Measurements from ENCODE around the gene BICD1.
A peak's percentile ranks its signal among the peaks of the same experiment; 100 is the strongest.

BICD1 gene

GRCh38 chr12:32284561-32284960 lies 177.9 kb downstream of the BICD1 start:
- no peak for DNase-seq (ENCODE audit: low spot score)

DNA sequence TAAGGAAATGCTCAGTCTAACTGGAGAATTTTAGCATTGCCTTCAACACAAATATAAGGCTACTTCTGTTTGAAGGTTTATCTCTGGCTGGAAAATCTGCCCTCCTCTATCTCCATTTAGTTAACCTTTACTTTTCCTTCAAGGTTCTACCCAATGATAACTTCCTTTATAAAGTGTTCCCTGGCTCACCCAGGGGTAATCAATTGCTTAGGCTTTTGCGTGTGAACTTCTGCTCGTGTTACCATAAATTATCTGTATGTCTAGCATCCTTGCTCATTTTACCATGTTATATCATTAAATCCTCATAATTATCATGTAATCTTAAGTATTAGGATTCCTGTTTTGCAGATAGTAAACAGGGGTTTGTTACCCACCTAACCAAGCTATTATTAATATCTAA lies 178.4 kb downstream of the BICD1 start:
- no peak for DNase-seq (ENCODE audit: low spot score)

GRCh38 chr12:32285489-32285888 lies 178.8 kb downstream of the BICD1 start:
- DNase-seq (ENCODE audit: low spot score): no peak

GRCh38 chr12:32290411-32290810 lies 183.8 kb downstream of the BICD1 start:
- no peak for DNase-seq (ENCODE audit: low spot score)

- no peak for DNase-seq (ENCODE audit: low spot score)
Measured at GRCh38 chr12:32292151-32292550, 185.5 kb downstream of the BICD1 start.

GRCh38 chr12:32293808-32294419 lies 187.3 kb downstream of the BICD1 start:
- DNase-seq (ENCODE audit: low spot score): no peak

DNA sequence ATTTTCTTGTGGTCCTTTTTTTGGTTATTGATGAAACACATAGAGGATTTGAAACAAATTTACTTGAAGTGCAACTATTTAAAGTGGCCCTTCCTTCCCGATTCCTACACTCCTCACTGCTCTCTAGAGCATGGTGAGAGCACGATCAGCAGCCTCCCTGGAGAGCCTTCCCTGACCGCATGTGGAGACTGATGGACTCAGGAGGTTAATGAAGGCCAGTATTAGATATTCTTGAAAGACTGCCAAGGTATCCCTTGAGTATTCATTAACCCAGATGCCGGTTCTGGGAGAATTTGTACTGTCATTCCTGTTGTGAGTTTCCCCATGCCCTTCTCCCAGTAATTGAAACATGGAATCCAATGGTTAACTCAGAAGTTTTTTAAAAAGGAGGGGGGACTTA lies 189.9 kb downstream of the BICD1 start:
- no peak for DNase-seq (ENCODE audit: low spot score)

GRCh38 chr12:32298917-32299316 lies 192.3 kb downstream of the BICD1 start:
- no peak for DNase-seq (ENCODE audit: low spot score)

DNA sequence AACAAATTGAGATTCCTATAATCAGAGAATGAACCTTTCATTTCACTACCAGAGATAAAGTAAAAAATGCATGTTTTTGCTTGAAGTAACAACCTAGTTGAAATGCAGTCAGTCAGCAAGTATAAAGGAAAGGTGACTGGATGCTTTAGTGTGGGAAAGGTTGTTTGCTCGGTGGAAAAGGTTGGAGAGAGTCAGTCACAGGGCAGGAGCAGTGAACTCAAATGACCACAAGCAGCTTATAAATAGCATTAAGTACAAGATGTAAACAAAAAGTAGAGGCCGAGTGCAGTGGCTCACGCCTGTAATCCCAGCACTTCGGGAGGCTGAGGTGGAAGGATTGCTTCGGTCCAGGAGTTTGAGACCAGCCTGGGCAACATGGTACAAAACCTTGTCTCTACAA lies 194.6 kb downstream of the BICD1 start:
- no peak for DNase-seq (ENCODE audit: low spot score)

- peak; percentile 64 for DNase-seq (ENCODE audit: low spot score)
Measured at GRCh38 chr12:32302218-32303173, 195.8 kb downstream of the BICD1 start.

DNA sequence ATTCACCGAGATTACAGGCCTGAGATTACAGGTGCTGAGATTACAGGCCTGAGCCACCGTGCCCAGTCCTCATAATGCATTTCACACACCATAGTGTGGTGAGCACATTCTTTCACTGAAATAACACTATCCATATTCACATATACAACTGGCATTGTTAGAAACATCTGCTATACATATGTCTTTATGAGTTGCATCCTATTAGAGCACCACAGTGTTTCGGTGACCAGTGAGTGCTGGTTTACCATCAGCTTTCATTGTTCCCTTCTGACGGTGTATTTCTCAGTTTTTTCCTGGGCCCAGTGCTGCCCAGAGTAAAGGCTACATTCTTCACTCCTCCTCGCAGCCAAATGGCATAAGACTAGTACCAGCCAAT lies 196.5 kb downstream of the BICD1 start:
- no peak for DNase-seq (ENCODE audit: low spot score)

DNA sequence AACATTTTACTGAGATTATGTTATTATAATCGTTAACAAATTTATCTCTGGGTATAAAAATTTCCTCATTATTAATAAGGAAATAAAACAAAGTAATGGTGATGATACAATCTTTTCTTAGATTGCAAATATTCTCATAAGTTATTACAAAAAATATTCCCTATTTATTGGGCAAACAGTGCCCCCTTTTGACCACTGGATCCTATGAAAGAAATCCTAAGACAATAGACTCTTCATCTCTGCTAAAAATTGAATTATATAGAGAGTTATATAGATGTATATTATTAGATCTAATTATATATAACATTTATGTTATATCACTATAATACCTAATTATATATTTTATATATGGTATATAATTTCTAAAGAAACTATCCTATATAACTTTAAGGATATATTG lies 198.5 kb downstream of the BICD1 start:
- DNase-seq (ENCODE audit: low spot score): no peak

GRCh38 chr12:32307326-32307725 lies 200.7 kb downstream of the BICD1 start:
- no peak for DNase-seq (ENCODE audit: low spot score)

GRCh38 chr12:32309811-32310736 lies 203.4 kb downstream of the BICD1 start:
- no peak for DNase-seq (ENCODE audit: low spot score)

DNA sequence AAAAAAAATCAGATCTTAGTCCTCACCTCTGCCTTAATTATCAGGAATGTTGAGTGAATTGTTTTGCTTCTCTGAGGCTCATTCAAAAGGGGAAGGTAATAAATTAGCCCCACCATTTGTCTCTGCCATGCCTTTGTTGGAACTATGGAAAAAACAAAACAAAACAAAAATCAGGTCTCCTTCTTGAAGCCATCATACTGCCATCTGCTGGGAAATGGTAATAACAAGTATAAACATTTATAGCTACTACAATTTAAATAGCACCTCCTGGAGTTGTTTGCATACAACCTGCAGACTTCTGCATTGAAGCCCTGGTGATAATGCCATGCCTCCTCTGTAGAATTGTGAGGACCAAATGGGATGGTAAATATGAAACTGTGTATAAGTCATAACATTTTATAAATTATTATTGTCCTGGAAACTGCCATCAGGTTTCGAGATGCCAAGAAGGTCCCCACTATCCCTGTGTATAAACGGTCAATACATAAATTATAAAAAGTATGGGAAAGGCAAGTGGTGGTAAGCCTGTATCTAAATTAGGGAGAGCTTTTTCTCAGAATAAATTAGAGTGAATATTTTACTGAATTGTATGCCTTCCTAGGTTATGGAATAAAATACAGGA lies 205.5 kb downstream of the BICD1 start:
- peak; percentile 37 for DNase-seq (ENCODE audit: low spot score)

DNA sequence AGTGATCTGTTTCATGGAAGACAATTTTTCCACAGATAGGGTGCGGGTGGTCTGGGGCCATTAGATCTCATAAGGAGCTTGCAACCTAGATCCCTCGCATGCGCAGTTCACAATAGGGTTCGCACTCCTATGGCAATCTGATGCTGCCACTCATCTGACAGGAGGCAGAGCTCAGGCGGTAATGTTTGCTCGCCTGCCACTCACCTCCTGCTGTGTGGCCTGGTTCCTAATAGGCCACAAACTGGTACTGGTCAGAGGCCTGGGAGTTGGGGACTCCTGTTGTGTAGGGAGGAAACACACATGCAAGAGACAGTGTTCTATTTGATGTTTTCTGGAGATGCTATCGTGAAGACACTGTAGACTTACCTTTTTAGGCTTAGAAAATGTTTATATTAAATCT lies 215.7 kb downstream of the BICD1 start:
- DNase-seq (ENCODE audit: low spot score): no peak

- peak; percentile 13 for DNase-seq (ENCODE audit: low spot score)
Measured at GRCh38 chr12:32331133-32331532, 224.5 kb downstream of the BICD1 start.

GRCh38 chr12:32332446-32332845 lies 225.8 kb downstream of the BICD1 start:
- no peak for DNase-seq (ENCODE audit: low spot score)

GRCh38 chr12:32334371-32334777 lies 227.7 kb downstream of the BICD1 start:
- no peak for DNase-seq (ENCODE audit: low spot score)

GRCh38 chr12:32336261-32336660 lies 229.6 kb downstream of the BICD1 start:
- no peak for DNase-seq (ENCODE audit: low spot score)

GRCh38 chr12:32343496-32343895 lies 236.8 kb downstream of the BICD1 start:
- DNase-seq (ENCODE audit: low spot score): no peak

DNA sequence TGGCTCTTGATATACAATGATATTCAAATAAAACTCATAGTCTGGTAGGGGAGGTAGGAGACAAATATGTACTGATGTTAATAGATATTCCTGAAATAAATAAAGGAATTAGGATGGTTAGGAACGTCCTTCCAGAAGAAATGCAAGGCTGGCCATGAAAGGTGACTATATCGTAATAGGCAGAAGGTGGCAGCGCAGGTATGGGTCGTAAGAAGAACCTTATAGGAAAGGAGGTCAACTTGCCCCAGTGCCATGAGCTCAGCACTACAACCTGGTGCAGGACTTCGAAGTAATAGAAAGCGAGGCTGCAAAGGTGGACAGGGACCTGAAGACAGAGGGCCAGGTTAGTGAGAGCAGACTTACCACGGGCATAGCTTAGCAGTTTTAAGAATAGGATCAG lies 237.4 kb downstream of the BICD1 start:
- DNase-seq (ENCODE audit: low spot score): no peak
